ENCODE results near the gene SORCS3. TPM values are rescaled to one million over a fixed set of nuclear protein-coding genes. Genes with fewer than 3 reads are reported as not detected.

Gene SORCS3
- total and polyA plus RNA-seq, 9 of the 15 experiments (the other 6 are each of a cell fraction or from before 2014, with no cell fraction given), result not detected

GRCh38 chr10:104735757-104736391 lies 94.8 kb downstream of the SORCS3 start:
- POLR2A ChIA-PET, result no interaction called here
- Histone ChIP-seq H3K27me3 (ENCODE audit: control insufficient read depth in 2 of 2, insufficient read depth in 2 of 2, low read length in 2 of 2) (no peaks in the 10 kb centered on the region), H3K9ac (ENCODE audit: insufficient read depth in 1 of 2, low read depth in 2 of 2, low read length in 2 of 2) (no peak overlapping the region), H2AFZ (ENCODE audit: low read depth, low read length) (no peak overlapping the region), H3K4me3 (no peak overlapping the region), H3K9me3 (replicated peaks; ENCODE audit: control insufficient read depth, insufficient read depth, low read depth, low read length) (no peaks in the 10 kb centered on the region), H4K20me1 (replicated peaks; ENCODE audit: control insufficient read depth, insufficient read depth, low read length) (no peaks in the 10 kb centered on the region), H3K4me1 (replicated peaks in 1 of 2; ENCODE audit: control insufficient read depth in 2 of 2, insufficient read depth in 2 of 2, low read length in 2 of 2) (no peaks in the 10 kb centered on the region), H3K9me1 (ENCODE audit: control insufficient read depth, insufficient read depth, low read length) (no peaks in the 10 kb centered on the region), H3K36me3 (ENCODE audit: control insufficient read depth, insufficient read depth, low read length) (no peaks in the 10 kb centered on the region), H3K79me2 (ENCODE audit: control insufficient read depth, insufficient read depth, low read length) (no peaks in the 10 kb centered on the region), H3K27ac (ENCODE audit: extremely low read depth, low read depth, low read length) (no peak overlapping the region), H3K4me2 (ENCODE audit: insufficient read depth, low read length) (no peak overlapping the region)
- in situ Hi-C loops (cut with MboI), result no loop called here
- CTCF ChIA-PET (ENCODE audit: low intra/inter-chr PET ratio), result no interaction called here
- FAIRE-seq, result no peak
- intact Hi-C loops (cut with micrococcal nuclease), result no loop called here
- DNase-seq (ENCODE audit: extremely low read depth in 1 of 4, low spot score in 3 of 4), result no peak
- TF ChIP-seq, protein P1, sequence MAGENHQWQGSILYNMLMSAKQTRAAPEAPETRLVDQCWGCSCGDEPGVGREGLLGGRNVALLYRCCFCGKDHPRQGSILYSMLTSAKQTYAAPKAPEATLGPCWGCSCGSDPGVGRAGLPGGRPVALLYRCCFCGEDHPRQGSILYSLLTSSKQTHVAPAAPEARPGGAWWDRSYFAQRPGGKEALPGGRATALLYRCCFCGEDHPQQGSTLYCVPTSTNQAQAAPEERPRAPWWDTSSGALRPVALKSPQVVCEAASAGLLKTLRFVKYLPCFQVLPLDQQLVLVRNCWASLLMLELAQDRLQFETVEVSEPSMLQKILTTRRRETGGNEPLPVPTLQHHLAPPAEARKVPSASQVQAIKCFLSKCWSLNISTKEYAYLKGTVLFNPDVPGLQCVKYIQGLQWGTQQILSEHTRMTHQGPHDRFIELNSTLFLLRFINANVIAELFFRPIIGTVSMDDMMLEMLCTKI (IDR thresholded peaks at IDR 0.05; ENCODE audit: partially characterized antibody), result no peak
- no peak for TF ChIP-seq ZNF57 (CRISPR knock-in tag; IDR thresholded peaks at IDR 0.05)
- TF ChIP-seq NR4A1 (CRISPR knock-in tag; IDR thresholded peaks at IDR 0.05), result no peak
- no peak for TF ChIP-seq NR4A1 (tag; IDR thresholded peaks at IDR 0.05)
- TF ChIP-seq TAF15 (IDR thresholded peaks at IDR 0.05; ENCODE audit: low read depth, low read length), result no peak
- no peak for ATAC-seq
- 1% methylated on average over 10 of the region's 10 CpGs for WGBS (ENCODE audit: insufficient coverage, low coverage, missing lambda C conversion rate)
- BruUV-seq (replicated peaks), result no TSS peak

All from K562 (cell line).